ENCODE results near the gene TAF11L2.
"Not testable (repeated sequence)": the region's sequence is repeated elsewhere in the genome, so short reads cannot be mapped to it uniquely, and the experiment has no call there.

DNA sequence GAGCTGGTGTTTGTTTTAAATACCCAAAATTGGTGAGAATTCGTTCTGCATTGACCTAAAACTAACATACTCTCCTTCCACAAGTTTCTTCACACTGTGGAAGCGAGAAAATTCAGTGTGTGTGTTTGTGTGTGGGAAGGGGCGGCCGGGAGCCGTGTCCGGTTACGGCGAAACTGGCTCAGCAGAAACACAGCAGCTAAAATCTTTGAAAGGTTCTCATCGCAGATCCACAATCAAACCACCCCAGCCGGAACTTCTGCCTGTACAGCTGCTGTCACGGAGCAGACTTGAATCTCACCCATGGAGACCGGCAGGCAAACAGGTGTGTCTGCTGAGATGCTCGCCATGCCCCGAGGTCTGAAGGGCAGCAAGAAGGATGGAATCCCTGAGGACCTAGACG is 26.9 kb downstream of the TAF11L2 start, which contains the start of gene TAF11L5:
- TF ChIP-seq, protein P1, sequence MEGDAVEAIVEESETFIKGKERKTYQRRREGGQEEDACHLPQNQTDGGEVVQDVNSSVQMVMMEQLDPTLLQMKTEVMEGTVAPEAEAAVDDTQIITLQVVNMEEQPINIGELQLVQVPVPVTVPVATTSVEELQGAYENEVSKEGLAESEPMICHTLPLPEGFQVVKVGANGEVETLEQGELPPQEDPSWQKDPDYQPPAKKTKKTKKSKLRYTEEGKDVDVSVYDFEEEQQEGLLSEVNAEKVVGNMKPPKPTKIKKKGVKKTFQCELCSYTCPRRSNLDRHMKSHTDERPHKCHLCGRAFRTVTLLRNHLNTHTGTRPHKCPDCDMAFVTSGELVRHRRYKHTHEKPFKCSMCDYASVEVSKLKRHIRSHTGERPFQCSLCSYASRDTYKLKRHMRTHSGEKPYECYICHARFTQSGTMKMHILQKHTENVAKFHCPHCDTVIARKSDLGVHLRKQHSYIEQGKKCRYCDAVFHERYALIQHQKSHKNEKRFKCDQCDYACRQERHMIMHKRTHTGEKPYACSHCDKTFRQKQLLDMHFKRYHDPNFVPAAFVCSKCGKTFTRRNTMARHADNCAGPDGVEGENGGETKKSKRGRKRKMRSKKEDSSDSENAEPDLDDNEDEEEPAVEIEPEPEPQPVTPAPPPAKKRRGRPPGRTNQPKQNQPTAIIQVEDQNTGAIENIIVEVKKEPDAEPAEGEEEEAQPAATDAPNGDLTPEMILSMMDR (IDR thresholded peaks at IDR 0.05), result not testable (repeated sequence)
- not testable (repeated sequence) for TF ChIP-seq EZH2phosphoT487 (IDR thresholded peaks at IDR 0.05; ENCODE audit: borderline replicate concordance, low read depth); TEAD4 (IDR thresholded peaks at IDR 0.05; ENCODE audit: borderline replicate concordance, insufficient read depth); EP300 (IDR thresholded peaks at IDR 0.05; ENCODE audit: borderline replicate concordance in 1 of 2, low read depth in 1 of 2, low read length in 1 of 2); RAD21 (IDR thresholded peaks at IDR 0.05; ENCODE audit: low read length); TAF1 (IDR thresholded peaks at IDR 0.05; ENCODE audit: borderline replicate concordance, low read depth, low read length); MAX (IDR thresholded peaks at IDR 0.05; ENCODE audit: low read depth)

Data from SK-N-SH (cell line).